CD4-positive, alpha-beta T cell treated with Interleukin-17A for 4 hours (primary cell): ENCODE data around the gene TMEM121B.
"Not testable (repeated sequence)": the region's sequence is repeated elsewhere in the genome, so short reads cannot be mapped to it uniquely, and the experiment has no call there.

ENCODE experiments used
- DNase-seq: peaks from one replicate; pipeline ENCODE4 v3.0.0-alpha.2; 2020; ENCODE audit warnings: mixed read lengths

The TMEM121B gene

GRCh38 chr22:17121233-17122195, at the start of gene TMEM121B:
Gene TMEM121B (minus strand): TSS chr22:17121360. CDS start chr22:17121127, 233 bp downstream.
- peak; percentile 29 for DNase-seq

- DNase-seq, result no peak
Measured at GRCh38 chr22:17167486-17167885, 46.3 kb upstream of the TMEM121B start.

- no peak for DNase-seq
Measured at GRCh38 chr22:17164392-17165024, 43.3 kb upstream of the TMEM121B start.

GRCh38 chr22:17162731-17163130, 41.6 kb upstream of the TMEM121B start:
- no peak for DNase-seq

GRCh38 chr22:17161991-17162390, 40.8 kb upstream of the TMEM121B start:
- no peak for DNase-seq

- peak; percentile 59 for DNase-seq
Measured at GRCh38 chr22:17159504-17159951, 38.4 kb upstream of the TMEM121B start.

GRCh38 chr22:17158568-17159503, 37.7 kb upstream of the TMEM121B start, which contains the start of gene HDHD5:
Gene HDHD5 (minus strand): TSS chr22:17159277. CDS start chr22:17159251, 26 bp downstream.
- peak; percentile 95 for DNase-seq

GRCh38 chr22:17158176-17158567, 37.0 kb upstream of the TMEM121B start:
- no peak for DNase-seq

GRCh38 chr22:17157714-17158113, 36.6 kb upstream of the TMEM121B start:
- no peak for DNase-seq

GRCh38 chr22:17155941-17156340, 34.8 kb upstream of the TMEM121B start:
- DNase-seq, result no peak

GRCh38 chr22:17152971-17153370, 31.8 kb upstream of the TMEM121B start:
- no peak for DNase-seq

GRCh38 chr22:17152340-17152739, 31.2 kb upstream of the TMEM121B start:
- DNase-seq, result no peak

- no peak for DNase-seq
Measured at GRCh38 chr22:17149076-17149815, 28.1 kb upstream of the TMEM121B start.

- not testable (repeated sequence) for DNase-seq
Measured at GRCh38 chr22:17147458-17147857, 26.3 kb upstream of the TMEM121B start.

- DNase-seq, result no peak
Measured at GRCh38 chr22:17145021-17145680, 24.0 kb upstream of the TMEM121B start.

- no peak for DNase-seq
Measured at GRCh38 chr22:17143826-17144225, 22.7 kb upstream of the TMEM121B start.

- DNase-seq, result no peak
Measured at GRCh38 chr22:17143101-17143500, 21.9 kb upstream of the TMEM121B start.

- no peak for DNase-seq
Measured at GRCh38 chr22:17140826-17141766, 19.9 kb upstream of the TMEM121B start.

GRCh38 chr22:17140022-17140421, 18.9 kb upstream of the TMEM121B start:
- no peak for DNase-seq

- no peak for DNase-seq
Measured at GRCh38 chr22:17138513-17138912, 17.4 kb upstream of the TMEM121B start.
